ENCODE measurements around the gene PRKCB.

PRKCB gene

DNA sequence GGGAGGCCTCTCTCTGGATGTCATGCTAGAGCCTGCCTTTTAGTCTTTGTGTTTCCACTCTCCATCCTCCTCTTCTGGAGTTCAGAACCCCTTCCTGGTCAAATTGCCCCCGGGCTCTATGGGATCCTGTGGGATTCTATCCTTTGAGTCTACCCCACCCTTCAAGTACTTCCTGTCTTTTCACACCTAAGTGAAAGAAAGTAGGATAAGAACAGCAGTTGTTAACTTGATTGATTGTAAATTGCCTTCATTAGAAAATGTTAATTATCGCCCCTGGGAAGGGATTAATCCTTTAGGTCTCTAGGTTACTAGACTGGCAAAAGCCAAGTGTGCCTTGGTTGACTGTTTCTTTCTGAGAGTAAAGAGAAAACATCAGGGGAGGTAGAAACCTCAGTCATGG lies 30.1 kb downstream of the PRKCB start:
- DNase-seq (ENCODE audit: low read depth in 2 of 2), result no peak

DNA sequence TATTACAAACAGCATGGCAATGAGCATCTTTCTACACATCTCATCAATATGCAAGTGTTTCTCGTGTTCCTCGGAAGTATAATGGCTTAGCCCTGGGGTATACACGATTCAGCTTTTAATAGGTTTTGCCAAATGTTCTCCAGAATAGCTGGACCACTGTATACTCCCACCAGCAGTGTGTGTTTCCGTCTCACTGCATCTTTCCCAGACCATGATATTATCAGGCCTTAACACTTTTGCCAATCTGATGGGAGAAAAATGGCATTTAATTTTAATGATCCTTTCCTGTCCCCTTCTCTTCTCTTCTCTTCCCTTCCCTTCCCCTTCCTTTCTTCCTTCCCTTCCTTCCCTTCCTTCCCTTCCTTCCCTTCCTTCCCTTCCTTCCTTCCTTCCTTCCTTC lies 30.8 kb downstream of the PRKCB start:
- DNase-seq (ENCODE audit: low read depth in 2 of 2), result no peak

DNA sequence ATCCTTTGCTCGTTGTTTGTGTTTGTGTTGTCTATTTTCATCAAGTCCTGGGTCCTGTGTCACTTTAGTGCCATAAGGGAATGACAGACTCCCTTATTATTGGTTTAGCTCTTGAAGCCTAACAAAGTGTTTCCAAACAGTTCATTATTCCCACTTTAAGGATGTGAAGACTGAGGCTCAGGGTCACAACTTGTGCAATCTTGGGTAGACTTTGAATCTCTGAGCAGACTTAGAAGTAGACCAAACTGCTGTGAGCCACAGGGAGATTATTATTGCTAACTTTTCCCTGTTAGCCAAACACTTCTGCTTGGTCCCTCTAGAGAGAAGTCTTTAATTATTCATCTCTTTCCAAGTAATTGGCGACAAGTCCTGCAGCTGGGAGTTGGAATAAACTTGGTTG lies 31.8 kb downstream of the PRKCB start:
- DNase-seq (ENCODE audit: low read depth in 2 of 2), result no peak

DNA sequence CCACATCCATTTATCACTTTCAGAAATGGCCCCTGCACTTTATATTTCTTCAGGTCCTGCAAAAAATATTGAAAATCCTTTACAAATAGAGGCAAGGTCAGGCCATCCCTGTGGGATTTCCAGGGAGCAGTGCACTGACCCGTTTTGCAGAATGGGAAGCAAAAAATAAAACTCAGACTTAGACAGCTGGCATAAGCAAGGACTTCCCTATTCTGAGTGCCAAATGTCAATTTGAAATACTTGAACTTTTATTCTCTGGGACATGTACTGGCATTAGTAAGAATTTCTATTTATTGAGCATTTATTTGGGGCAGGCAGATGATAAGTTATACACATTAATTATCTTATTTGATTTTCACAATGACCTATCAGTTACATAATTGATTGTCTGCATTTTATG lies 32.4 kb downstream of the PRKCB start:
- DNase-seq (ENCODE audit: low read depth in 2 of 2), result no peak

DNA sequence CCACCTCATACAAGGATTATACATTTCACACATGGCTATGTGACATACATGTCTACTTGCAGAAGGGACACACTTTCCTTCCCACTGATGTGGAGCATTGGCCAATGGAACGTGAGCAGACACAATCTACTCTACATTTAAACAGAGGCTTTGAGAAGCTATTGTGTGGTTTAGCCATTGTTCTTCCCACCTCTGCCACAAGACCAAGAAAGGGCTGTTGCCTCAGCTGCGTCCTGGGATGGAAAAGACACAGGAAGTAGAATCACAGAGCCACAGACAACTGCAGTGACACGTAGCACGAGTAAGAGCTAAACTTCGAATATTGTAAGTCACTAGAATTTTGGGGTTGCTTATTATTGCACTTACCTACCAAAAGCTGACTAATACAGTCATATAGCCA lies 33.3 kb downstream of the PRKCB start:
- DNase-seq (ENCODE audit: low read depth in 2 of 2), result no peak

DNA sequence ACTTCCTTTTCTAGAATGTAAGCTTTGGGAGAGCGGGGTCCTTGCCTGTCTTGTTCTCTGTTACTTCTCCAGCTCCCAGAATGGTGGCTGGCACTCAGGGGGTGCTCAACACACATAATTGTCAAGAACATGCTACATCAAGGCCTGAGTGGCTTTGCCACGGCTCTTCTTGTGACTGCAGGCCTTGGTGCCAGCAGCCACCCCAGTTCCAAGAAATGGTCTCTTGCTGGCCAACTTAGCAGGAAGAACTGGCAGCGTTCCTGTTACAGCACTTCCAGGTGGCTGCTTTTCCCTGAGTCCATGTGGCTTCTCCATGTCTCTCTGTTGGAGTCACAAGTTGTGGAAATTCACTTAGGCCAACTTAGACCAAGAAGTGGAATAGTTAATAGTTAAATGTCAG lies 36.1 kb downstream of the PRKCB start:
- no peak for DNase-seq (ENCODE audit: low read depth in 2 of 2)

DNA sequence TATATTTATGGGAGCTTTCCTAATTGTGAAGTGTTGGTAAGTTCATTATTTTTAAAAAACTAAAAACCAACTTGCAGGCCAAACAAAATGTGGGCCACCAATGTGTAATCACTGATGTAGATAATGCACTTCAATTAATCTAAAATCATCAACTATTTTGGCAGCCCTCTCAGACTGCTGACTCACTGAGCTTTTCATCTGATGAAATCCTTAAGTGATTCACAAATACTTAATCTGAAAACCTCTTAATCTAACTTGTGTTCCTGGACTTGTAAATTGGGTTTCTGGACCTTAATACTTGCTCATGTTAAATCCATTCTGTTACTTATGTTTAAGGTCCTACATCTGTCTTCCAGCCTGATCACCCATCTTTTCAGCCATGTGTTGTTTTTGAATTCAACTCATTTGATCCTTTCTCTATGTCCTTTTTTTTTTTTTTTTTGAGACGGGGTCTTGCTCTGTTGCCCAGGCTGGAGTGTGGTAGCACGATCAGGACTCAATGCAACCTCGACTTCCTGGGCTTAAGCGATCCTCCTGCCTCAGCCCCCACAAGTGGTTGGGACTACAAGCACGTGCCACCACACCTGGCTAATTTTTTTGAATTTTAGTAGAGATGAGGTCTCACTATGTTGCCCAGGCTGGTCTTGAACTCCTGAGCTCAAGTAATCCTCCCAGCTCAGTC lies 39.0 kb downstream of the PRKCB start:
- no peak for DNase-seq (ENCODE audit: low read depth in 2 of 2)

DNA sequence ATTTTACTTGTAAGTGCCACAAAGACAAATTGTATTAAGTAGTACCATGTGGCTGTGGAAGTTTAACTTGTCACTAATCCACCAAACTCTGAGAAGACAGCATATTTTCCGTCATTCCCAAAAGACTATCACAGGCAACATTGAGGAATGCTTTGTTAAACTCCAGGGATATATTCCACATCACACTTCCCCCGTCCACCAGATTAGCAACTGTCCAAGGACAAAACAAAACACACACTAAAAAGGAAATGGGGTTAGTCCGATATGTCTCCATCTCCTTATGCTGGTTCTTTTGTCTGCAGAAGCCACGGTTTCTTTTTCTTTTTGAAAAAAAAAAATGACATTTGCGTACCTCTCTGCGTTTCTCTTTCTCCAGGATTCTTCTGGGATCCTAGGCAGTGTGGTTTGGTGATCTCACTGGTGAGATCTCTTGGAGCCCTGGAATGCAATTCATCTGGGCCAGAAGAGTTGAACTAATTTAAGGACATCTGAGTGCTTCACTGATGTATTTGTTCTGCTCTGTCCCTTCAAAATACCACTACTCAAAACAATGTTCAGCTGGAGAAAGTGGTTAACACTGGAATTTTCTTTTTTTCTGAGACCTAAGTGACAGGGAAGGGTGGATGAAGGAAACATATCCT lies 40.6 kb downstream of the PRKCB start:
- no peak for DNase-seq (ENCODE audit: low read depth in 2 of 2)

DNA sequence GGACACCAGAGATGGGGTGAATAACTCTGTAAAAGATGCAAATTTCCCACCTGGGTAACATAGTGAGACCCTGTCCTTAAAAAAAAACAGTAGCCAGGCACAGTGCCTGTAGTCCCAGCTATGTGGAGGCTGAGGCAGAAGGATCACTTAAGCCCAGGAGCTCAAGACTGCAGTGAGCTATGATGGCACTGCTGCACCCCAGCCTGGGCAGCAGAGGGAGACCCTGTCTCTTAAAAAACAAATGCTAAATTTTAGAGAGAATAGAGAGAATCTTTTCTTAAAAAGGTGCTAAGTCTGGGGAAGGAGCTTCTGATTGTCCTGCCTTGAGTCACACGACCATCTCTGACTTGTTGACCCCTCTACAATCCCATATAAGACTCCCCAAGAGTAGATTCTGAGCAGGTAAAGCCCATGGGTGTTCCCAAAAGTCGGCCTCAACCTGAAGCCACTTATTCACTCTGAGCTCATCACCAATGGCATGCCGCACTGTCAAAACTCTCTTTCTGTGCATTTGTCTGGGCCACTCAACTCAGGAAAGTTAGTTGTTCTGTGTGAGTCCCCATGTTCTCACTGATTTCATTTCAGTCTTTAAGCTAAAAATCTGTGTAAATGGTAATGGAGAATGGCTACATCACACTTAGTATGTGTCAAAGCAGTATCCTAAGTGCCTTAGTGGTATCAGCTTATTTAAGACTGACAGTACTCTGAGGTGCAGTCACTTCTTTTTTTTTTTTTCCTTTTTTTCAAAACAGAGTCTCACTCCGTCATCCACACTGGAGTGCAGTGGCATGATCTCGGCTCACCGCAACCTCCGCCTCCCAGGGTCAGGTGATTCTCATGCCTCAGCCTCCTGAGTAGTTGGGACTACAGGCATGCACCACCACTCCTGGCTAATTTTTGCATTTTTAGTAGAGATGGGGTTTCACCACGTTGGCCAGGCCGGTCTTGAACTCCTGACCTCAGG lies 41.6 kb downstream of the PRKCB start:
- no peak for DNase-seq (ENCODE audit: low read depth in 2 of 2)

DNA sequence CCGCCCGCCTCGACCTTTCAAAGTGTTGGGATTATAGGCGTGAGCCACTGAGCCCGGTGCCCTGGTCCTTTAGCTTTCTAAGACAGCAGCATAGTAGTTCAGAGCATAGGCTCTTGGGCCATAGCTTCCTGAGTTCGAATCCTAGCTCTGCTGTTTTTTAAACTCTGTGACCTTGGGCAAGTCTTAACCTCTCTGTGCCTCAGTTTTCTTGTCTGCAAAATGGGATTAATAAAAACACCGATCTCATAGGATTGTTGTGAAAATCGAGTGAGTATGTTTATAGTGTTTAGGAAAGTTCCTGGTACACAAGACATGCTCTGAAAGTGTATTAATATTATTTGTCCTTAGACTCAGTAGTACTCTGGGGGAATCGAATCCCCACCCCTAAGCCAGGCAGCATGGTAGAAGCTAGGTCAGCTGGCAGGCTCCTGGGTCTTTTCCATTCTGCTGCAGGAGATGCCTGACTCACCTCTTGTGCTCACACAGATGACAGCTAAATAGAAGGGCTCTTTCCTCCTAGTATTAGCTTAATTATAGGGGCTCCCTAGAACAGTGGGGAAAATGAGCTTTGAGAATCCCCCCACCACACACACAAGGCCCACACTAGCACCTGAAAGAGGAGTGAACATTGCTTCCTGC lies 44.1 kb downstream of the PRKCB start:
- no peak for DNase-seq (ENCODE audit: low read depth in 2 of 2)

DNA sequence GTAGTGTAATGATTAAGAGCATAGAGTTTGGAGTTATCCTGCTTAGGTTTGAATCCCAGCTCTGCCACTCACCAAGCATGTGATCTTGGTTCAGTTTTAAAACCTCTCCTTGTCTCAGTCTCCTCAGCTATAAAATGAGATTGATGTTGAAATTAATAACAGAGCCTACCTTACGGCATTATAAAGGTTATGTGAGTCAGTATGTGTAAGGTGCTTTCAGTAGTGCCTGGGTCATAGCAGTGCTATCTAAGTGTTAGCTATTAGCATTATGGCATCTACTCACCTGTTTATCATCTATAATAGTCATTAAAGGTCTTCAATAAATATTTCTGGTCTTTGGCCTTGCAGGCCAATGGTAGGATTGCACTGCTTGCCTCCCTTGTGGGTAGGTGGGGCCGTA lies 53.4 kb downstream of the PRKCB start:
- DNase-seq (ENCODE audit: low read depth in 2 of 2), result no peak

DNA sequence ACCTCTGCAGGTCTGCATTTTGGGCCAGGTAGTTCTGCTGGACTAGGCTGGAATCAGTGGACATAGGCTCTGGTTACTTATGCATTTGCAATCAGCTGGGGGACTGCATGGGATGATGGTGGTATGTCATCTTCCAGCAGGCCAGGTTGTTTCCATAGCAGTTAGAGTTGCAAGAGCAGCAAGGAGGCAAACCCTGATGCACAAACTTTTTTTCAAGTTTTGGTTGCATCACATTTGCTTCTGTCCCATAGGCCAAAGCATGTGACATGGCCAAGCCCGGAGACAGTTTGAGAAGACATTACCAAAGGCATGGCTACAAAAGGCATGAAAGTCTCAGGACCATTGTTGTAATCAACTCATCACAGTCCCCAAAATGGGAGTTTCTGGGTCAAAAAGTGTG lies 58.2 kb downstream of the PRKCB start:
- DNase-seq (ENCODE audit: low read depth in 2 of 2), result no peak

DNA sequence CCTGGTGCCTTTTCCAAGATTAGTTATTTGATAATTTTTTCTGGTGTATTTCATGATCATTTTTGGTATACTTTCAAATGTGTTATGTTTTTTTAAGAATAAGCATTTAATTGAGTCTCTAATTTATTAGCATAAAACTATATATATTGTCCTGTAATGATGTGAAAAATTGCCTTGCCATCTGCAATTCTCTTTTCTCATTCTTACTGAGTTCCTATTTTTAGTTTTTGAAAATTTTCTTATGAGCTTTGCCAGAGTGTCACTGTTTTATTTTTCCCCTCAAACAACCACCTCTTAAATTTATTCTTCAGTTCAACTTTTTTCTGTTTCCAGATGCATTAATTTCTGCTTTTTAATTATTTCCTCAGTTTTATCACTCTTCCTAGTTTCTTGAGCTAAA lies 59.3 kb downstream of the PRKCB start:
- DNase-seq (ENCODE audit: low read depth in 2 of 2), result no peak

DNA sequence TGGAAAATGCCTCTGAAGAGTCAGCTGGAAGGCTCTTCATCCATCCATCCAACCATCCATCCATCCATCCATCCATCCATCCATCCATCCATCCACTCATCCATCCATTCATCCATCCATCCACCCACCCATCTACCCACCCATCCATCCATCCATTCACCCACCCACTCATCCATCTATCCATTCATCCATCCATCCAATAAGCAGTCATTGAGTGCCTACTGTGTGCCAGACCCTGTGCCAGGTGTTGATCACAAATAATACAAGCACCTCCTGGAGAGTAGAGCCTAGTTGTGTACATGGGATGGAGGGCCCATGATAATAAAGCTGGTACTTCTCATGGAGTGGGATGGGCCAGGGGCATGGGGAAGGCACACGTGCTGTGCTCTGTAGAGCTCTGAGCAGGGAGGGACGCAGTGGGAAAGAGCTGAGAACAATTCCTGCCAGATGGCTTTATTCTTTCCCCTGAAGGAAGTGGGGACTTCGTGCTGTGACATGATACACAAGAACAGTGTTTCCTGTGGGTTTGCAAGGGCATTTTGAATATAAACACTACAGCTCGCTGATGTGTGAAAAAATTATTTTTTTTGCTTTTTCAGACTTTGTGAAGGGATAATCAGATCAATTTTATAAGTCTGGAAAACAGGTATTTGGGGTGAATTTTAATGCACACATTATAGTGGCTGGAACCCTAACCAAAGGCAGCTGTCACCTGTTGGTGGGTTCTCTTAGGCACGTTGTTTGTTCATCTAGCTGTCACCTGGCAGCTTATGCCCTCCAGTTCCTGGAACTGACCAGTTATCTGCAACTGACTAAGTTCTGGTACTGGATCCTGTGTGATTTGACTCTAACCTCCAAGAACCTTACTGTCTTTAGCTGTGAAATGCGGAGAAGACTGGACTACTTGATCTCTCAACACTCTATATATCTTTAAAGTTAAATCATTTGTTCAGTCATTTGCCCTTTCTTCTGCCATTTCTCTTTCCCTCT lies 61.3 kb downstream of the PRKCB start:
- no peak for DNase-seq (ENCODE audit: low read depth in 2 of 2)

DNA sequence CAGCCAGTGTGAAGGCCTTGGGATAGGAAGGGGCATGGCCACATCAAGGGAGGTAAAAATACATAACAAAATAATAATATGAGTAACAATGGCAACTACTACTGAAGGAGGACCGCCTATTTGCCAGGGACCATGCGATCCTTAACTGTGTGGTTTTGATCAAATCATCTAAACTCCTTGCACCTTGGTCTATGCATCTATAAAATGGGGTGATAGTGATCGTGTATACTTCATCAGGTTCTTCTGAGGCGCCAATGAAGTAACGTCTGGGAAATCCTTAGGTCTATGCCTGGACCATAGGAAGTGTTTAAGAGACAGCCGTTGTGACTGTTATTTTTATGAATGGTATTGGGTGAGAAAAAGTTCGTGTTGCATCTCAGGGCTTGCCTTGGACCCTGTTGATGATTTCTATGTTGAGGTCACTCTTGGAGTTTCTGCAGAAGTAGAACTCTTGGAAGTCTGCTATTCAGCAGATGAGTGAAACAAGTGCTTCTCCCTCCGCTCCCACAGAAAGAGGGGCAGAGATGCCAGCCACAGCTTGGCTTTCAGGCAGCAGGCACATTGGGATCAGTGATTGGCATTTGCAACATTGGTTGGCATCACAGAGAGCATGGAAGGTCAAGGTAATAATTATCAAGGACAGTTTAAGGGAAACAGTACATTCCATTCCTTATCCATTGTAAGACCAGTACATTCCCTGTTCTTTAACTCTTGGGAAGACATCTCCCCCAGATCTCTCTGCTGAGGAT lies 63.1 kb downstream of the PRKCB start:
- no peak for DNase-seq (ENCODE audit: low read depth in 2 of 2)

DNA sequence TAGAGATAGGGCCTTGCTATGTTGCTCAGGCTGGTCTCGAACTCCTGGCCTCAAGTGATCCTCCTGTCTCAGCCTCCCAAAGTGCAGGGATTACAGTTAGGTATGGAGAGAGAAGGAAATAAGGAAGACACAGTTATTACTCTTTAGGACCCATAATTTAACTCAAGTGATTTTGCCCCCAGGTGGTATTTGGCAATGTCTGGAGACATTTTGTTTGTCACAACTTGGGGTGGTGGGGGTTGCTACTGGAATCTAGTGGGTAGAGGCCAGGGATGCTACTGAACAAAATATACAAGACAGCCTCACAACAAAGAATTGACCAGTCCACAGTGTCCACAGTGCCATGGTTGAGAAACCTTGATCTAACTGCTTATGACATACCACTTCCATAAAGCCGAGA lies 64.1 kb downstream of the PRKCB start:
- no peak for DNase-seq (ENCODE audit: low read depth in 2 of 2)

DNA sequence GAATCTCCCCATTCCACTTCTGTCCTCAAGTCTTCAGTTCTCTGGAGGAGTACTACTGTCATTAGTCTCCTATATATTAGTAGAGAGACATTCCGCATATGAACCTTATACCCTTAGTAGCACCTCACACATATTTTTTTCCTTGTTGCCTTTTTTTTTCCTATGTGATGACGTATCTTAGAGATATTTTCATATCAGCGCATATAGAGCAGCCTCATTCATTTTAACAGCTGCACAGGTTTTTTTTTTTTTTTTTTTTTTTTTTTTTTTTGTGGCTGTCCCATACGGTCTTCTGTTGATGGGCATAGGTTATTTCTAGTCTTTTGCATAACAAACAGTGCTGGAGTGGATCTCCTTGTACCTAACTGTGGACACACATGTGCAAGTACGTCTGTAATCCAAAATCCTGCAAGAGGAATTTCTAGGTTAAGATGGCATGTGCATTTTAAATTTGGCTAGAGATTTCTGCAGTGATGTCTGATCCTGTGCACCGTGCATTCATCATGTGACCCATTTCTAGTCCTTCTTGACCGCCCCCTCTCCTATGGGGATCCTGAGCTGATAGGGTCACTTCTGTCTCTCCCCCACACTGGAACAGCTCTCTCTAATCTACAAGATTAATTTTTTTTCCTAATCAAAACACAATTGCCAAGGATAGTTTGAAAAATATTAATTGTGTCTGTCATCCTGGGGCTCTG lies 64.8 kb downstream of the PRKCB start:
- DNase-seq (ENCODE audit: low read depth in 2 of 2), result no peak

DNA sequence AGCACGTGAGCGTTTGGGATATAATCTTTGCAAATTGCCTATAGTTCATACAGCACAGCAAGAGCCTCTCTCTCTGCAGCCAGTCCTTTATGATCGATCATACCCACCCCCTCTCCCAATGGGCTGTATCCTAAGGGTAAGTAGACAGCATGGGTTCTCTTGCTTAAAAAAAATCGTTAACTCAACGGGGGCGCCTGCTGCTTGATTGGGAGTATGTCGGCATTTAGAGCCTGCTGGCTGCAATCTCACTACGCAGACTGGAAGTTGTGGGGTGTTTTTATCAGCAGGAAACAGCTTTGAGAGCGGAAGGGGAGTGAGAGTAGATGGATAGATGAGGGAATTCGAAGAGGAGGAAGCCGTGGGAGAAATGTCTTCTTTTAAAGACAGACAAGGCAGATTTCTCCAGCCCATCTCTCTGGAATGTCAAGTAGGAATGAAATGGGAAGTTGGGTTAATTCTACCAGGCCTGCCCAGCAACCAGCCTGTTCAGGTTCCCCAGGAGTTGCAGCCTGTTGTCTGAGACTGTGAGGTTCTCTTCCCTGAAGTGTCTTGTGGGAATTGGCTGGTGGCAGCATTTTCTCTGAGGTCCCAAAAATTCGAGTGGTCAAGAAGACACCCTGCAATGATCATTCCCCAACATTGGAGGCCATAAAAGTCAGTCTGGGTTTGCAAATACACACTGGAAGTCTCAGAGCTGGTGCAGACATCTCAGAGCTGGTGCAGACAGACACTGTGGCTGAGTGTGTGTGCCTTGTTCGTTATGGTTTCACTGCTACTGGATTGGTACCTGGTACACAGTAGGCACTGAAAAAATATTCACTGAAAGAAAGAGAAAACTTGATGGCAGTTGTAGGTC lies 65.6 kb downstream of the PRKCB start:
- DNase-seq (ENCODE audit: low read depth in 2 of 2), result no peak
